Stimulated activated CD8-positive, alpha-beta memory T cell treated with anti-CD3 and anti-CD28 coated beads, Interleukin-4, amount 100 ng/mL, for 4 hours (primary cell): ENCODE measurements around the gene PYGO1.
"Not testable (repeated sequence)": the region's sequence is repeated elsewhere in the genome, so short reads cannot be mapped to it uniquely, and the experiment has no call there.

Source experiments
- DNase-seq, 2 donors: peaks; one replicate each; pipeline ENCODE4 v3.0.0-alpha.2; 2020; ENCODE audit warnings: low read depth in 2 of 2, low spot score in 1 of 2

Gene PYGO1

DNA sequence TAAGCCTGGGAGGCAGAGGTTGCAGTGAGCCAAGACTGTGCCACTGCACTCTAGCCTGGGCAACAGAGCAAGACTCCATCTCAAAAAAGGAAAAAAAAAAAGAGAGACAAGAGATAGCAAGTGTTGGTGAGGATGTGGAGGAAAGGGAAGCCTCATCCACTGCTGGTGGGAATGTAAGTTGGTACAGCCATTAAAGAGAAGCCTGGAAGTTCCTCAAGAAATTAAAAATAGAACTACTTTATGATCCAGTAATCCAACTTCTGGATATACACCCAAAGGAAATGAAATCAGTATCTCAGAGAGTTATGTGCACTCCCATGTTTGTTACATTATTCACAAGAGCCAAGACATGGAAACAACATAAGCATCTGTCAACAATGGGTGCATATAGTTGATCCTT lies 14.9 kb downstream of the PYGO1 start:
- no peak for DNase-seq

DNA sequence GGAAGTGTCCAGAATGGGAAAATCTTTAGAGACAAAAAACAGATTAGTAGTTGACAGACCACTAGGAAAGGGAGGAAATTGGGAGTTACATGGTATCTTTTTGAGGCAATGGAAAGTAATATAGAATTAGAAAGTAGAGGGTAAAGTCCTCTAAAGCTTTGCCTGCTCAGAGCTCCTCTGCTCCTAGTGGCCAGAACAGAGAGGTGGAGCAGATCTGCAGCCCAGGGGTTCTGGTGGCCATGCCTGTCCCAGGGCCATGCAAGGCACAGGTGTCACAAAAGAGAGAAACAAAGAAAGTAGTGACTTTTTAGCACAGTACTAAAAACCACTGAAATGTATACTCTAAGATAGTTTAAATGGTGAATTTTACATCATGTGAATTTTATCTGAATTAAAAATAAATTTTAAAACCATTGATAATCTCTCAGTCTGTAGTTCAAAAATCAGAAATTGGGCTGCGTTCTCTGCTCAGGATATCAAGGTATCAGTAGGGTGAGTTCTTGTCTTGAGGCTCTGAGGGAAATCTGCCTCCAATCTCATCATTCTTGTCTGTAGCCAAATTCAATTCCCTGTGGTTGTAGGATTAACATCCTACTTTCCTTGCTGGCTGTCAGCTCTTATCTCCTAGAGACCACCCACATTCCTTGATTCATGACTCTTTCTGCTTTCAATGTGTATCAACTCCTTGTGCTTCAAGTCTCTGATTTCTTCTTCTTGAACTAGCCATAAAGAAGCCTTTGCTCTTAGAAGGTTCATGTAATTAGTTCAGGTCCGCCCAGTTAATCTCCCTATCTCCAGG lies 23.6 kb downstream of the PYGO1 start:
- DNase-seq = no peak

DNA sequence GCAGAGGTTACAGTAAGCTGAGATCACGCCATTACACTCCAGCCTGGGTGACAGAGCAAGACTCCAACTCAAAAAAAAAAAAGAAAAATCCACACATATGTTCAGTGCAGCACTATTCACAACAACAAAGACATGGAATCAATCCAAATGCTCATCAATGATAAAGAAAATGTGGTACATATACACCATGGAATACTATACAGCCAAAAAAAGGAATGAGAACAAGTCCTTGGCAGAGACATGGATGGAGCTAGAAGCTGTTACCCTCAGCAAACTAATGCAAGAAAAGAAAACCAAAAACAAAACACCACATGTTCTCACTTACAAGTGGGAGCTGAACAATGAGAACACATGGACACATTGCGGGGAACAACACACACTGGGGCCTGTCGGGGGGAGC lies 25.5 kb downstream of the PYGO1 start:
- no peak for DNase-seq

DNA sequence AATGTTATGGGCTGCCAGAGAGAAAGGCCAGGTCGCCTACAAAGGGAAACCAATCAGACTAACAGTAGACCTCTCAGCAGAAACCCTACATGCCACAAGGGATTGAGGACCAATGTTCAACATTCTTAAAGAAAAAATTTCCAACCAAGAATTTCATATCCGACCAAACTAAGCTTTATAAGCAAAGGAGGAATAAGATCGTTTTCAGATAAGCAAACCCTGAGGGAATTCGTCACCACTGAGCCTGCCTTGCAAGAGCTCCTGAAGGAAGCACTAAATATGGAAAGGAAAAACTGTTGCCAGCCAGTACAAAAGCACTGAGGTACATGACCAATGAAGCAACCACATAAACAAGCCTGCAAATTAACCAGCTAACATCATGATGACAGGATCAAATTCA lies 33.1 kb downstream of the PYGO1 start:
- no peak for DNase-seq

DNA sequence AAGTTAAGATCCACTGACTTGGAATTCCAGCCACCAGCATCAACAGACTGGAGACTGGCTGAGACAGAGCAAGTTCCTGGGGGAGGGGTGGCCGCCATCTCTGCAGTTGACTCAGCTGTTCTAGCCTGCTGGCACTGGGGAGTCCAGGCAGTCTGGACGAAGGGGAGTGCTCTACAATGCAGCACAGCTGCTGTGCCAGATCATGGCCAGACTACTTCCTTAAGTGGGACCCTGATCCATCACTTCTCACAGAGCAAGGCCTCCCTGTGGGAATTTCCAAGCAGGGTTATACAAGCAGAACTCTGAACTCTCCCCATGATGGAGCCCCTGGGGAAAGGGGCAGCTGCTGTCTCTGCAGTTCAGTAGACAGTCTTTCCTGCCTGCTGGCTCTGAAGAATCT lies 35.2 kb downstream of the PYGO1 start:
- no peak for DNase-seq

DNA sequence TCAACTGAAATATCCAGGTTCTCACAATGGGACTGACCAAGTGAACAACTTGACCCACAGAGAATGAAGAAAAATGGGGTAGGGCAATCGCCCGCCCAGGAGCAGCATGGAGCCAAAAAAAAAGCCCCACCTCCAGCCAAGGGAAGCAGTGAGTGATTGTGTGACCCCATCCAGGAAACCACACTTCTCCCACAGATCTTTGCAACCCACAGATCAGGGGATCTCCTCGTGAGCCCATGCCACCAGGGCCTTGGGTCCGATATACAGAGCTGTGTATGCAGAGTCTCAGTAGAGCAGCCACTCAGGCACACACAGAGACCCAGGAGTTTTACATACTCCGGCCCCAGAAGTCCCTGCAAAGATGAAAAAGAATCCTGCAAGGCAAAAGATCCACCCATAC lies 35.7 kb downstream of the PYGO1 start:
- no peak for DNase-seq

DNA sequence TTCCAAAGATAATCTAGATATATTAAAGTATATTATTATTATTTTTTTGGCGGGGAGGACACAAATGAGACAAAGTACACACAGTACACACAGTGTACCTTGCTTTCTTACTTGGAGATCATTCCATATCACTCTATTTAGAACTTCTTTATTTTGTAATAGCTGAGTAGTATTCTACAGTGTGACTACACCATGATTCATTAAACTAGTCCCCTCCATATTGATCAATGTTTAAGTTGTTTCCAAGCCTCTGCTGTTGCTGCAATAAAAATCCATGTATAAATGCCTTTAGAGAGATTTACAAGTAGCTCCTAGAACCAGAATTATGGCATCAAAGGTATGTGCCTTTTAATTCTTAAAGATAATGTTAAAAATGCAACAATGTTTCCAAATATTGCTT lies 38.8 kb downstream of the PYGO1 start:
- DNase-seq = no peak

DNA sequence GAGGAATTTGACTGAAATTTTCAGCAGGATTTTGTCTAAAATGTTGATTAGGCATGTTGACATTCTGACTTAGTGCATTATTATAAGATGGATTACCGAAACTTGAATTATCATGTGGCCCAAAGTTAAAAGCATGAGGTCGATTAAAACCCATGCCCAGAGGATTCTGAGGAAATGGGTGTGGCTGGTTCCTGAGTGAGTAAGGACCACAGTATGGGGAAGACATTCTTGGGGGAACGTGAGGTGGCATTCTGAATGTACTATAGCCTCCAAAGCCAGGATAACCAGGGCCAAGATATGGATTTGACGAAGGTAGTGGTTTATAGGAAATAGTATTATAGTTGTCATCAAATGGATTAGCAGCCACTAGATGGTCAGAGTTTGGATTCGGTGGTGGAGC lies 41.4 kb downstream of the PYGO1 start:
- no peak for DNase-seq

DNA sequence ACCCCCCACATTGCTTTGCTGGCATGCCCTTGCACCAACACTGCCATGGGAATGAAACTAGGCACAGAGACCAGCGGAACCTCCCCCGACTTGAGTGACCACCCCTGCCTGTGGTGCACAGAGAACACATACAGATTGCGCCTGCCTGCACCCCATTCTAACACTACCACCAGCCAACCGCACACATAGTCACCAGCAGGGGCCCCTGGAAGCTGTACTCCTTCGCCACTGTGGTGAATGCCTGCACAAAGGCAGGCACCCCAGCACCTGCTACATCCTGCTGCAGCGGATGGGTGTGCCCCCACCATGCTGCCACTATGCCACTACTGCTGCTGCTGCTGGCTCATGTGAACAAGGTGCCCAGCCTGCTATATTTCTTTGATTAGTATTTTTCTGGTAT lies 52.7 kb downstream of the PYGO1 start:
- no peak for DNase-seq

DNA sequence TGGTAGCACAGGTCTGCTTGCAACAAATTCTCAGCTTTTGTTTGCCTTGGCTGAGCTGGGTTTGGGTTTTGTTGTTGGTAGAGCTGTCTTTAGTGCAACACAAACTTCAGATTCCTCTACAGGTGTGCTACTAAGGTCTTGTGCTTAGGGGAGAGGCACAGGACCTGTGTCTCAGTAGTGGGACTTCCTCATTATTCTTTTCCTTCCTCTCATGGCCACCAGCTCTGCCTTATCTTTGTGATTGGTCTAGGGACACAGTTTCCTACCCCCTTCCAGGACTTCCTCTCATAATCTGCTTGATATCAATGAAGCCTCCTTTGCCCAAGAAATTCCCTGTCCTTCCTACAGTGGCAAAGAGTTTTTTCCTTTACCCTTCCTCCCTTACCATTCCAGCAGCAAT lies 55.2 kb downstream of the PYGO1 start:
- DNase-seq = no peak

DNA sequence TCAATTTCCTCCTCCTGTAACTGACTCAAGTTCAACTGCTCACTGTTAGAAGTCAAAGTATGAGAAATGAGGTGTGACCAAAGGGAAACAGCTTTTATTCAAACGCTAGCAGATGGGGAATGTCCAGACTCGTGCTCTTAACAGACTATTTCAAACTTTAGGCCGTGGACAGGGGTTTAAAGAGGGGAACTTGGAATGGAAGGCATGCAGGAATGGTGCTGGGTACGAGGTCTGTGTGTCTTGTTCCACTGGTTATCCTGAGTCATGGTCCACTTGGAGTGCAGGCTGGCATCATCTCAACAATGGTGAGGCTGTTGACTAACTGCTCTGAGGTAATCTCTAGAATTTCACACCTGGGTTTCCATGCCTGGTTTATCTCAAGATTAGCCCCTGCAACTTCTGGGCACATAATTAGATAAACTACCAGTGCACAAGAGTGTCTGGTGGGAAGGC lies 57.3 kb downstream of the PYGO1 start:
- no peak for DNase-seq

DNA sequence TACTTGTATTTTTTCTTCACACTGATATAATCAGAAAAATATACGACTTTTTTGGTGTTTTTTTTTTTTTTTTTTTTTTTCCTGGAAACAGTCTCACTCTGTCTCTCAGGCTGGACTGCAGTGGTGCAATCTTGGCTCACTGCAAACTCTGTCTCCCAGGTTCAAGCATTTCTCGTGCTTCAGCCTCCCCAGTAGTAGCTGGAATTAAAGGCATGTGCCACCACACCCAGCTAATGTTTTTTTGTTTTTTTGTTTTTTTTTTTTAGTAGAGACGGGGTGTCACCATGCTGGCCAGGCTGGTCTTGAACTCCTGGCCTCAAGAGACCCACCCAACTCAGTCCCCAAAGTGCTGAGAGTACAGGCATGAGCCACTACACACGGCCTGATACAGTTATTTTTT lies 59.3 kb downstream of the PYGO1 start:
- no peak for DNase-seq

DNA sequence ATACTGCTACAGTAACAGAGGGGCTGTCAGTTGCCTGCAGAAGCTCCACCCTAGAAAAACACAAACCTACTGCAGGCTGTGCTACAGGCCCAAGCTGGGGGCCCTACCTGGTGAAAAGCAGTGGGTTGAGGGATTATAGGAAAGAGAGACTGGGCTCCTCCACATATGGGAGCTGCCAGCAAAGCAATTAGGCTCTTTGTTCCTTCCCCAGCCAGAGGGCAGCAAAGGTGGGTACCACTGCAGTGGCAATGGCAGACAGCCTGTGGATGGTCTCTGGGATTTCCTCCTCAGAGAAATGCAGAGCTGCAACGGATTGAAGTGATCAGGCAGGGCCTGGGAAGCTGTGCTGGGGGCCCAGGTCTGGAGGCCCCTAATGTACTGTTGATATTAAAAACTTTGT lies 61.0 kb downstream of the PYGO1 start:
- no peak for DNase-seq

DNA sequence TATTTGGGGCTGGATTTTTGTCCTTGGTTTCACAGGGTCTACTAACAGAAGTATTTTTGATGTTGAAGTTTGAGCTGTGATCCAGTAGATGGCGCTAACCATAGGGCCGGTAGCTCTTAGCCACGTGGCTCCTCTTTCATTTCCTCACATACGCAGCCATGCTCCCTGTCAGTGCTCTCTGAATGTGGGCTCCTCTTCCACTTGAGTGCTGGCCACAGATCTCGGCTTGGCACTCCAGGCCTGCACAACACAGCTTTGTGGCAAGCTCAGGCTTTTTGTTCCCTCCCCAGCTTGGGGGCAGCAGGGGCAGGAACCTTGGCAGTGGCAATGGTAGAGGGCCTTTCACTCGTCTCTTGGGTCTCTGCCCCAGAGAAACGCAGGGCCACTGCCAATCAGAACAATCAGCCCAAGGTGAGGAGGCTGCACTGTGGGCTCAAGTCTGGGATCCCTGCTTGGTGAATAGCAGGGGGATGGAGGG lies 61.5 kb downstream of the PYGO1 start:
- DNase-seq = no peak

DNA sequence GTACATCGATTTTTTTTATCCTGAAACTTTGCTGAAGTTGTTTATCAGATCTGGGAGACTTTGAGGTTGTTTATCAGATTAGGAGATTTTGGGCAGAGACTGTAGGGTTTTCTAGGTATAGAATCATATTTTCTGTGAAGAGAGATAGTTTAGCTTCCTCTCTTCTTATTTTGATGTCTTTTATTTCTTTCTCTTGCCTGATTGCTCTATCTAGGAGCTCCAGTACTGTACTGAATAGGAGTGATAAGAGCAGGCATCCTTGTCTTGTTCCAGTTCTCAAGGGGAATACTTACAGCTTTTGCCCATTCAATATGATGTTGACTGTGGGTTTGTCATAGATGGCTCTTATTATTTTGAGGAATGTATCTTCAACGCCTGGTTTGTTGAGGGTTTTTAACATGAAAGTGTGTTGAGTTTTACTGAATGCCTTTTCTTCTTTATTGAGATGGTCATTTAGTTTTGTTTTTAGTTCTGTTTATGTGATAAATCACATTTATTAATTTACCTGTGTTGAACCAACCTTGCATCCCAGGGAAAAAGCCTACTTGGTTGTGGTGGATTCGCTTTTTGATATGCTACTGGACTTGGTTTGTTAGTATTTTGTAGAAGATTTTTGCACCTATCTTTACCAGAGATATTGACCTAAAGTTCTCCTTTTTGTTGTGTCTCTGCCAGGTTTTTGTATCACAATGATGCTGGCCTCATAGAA lies 65.2 kb downstream of the PYGO1 start:
- no peak for DNase-seq

DNA sequence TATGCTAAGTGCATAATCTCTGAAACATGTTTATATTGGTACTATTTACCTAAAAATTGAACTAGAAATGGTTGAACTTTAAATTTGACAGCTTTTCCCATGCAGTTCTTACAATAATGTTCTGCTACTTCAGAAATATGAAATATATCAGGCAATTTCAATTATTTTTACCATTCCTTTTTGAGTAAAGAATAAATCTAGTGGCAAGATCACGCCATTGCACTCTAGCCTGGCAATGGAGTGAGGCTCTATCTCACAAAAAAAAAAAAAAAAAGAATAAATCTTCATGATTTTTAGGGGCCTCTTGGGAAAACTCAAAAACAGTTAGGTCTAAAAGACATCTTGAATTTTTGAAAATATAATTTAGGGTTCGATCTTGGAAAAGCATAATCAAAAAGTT lies 69.5 kb downstream of the PYGO1 start:
- DNase-seq = no peak

DNA sequence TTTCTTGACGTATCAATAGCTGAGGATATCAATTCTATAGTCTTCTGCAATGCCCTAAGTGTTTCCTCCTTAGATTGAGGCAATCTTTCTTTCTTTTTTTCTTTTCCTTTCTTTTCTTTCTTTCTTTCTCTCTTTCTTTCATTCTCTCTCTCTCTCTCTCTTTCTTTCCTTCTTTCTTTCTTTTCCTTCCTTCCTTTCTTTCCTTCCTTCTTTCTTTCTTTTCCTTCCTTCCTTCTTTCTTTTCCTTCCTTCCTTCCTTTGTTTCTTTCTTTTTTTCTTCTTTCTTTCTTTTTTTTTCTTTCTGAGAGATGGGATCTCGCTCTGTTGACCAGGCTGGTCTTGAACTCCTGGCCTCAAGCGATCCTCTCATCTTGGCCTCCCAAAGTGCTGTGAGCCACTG lies 70.1 kb downstream of the PYGO1 start:
- DNase-seq = no peak

DNA sequence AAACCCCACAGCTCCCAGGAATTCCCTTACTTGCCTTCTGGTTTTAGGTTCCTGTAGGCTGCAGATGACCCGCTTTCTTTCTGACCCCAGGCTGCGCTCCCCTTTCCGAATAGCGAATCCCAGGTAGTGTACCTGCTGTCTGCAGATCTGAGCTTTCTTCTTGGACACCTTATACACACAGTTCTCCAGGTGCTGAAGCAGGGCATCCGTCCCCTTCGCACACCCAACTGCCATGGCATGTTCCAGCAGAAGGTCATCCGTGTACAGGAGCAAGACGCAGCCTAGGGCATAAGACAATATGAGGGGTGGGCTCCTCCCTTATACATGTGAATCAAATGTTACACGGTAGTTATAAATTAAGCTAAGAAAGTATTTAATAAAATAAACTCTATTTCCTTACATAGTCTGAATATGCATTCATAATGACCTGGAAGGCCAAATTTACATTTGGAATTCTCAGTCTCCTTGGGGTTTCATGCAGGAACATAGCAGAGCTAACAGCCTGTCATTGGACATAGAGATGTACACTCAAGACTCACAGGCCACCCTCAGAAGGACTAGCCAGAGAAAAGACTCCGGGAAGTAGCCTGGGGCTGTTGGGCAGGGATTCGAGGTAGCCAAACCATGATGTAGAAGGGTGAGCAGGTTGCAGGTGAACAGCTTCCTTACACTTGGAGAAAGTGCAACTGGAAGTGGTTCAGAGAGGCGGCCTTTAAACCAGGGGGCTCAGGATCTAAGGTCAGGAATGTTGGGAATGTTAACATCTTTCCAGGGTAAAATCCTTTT lies 72.0 kb downstream of the PYGO1 start:
- no peak for DNase-seq

DNA sequence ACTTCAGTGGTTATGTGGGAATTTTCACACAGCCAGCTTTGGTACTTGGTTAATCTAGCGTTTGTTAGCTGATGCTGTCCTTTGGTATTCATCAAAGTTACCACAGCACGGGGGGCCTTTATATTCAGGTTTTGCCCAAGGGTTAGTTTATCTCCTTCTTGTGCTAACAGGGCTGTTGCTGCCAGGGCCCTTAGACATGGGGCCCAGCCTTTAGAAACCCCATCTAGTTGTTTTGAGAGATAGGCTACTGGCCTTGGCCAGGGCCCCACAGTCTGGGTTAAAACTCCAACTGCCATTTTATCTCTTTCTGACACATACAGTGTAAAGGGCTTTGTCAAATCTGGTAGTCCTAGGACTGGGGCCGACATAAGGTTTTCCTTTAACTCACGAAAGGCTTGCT lies 72.7 kb downstream of the PYGO1 start:
- no peak for DNase-seq

DNA sequence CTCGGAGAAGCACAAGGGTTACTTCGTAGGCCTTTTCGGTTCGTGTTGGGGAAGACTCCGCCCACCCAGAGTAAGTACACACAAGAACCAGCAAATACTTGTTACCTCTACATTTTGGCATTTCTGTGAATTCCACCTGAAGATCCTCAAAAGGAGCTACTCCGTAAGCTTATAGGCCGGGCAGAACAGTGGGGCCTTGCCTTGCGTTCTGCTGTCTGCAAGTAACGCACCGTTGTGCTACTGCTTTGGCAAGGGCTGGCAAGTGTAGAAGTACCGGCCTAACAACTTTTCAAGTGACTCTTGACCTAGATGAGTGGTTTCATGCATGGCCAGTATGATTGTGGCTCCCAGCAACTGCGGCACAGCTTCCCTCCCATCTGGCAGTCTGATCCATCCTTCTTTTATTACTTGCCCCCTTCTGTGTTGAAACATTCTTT lies 73.7 kb downstream of the PYGO1 start:
- DNase-seq = no peak

DNA sequence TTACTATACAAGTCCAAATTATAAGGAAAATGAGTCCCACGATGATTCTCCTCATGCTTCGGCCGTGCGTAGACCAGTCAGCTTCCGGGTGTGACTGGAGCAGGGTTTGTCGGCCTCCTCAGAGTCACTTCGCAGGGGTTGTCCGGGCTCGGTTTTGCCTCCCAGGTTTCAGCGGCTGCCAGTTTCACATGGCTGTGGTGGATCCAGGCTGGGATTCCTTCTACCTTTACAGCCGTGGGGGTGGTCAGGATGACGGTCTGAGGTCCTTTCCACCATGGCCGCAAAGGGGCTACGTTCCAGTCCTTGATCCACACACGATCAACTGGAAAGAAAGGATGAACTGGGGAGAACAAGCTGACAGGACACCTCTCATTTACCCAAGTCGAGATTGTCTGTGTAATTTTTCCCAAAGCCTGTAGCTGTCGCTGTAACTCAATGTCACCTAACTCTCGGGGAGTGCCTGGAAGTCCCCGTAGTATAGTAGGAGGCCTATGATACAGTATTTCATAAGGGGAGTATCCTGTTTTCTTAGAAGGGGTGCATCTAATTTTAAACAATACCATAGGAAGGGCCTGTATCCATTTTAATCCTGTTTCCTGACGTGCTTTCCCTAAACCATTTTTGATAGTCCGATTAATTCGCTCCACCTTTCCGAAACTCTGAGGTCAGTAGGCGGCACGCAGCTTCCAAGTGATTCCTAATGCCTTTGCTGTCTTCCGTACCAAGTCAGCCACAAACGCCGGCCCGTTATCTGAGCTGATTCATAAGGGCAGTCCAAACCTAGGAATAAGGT lies 74.3 kb downstream of the PYGO1 start:
- not testable (repeated sequence) for DNase-seq
